Body of pancreas (tissue), 4 donors: ENCODE data around the gene SLC17A5. TPM values are rescaled to one million over a fixed set of nuclear protein-coding genes. Genes with fewer than 3 reads are reported as not detected.

Experiments used
- ATAC-seq: fragments of 150-250 bp; one replicate; pipeline ENCODE4 v1.9.1; 2016
- DNase-seq, 4 donors: peaks; one replicate each; pipeline ENCODE4 v3.0.0-alpha.2; 2019
- H3K27ac ChIP-seq, 4 donors: fragments of 200-600 bp; sonication (generic); 1 replicate in 3 of 4; 2 replicates in 1 of 4; pipeline versions ENCODE4 v1.5.1 to v1.6.1; 2016 to 2019; ENCODE audit warnings: mild to moderate bottlenecking in 1 of 4, mixed read lengths in 1 of 4, moderate library complexity in 1 of 4
- H3K27me3 ChIP-seq, 2 donors: fragments of 200-600 bp; sonication (generic); one replicate each; pipeline ENCODE4 v1.6.0; 2016; ENCODE audit warnings: mild to moderate bottlenecking in 1 of 2
- H3K36me3 ChIP-seq, 2 donors: fragments of 200-600 bp; sonication (generic); replicated peaks in 1 of 2; 2 replicates each; pipeline ENCODE4 v1.5.1; 2016; ENCODE audit warnings: low read depth in 2 of 2; ENCODE audit not compliant: insufficient read depth in 1 of 2
- H3K4me1 ChIP-seq: fragments of 200-600 bp; sonication (generic); one replicate; pipeline ENCODE4 v1.6.0; 2016
- H3K4me3 ChIP-seq, 2 donors: fragments of 200-600 bp; sonication (generic); 1 replicate in 1 of 2; 2 replicates in 1 of 2; pipeline ENCODE4 v1.5.1; 2016 to 2019
- H3K9me3 ChIP-seq, 3 donors: fragments of 200-600 bp; sonication (generic); 1 replicate in 2 of 3; 2 replicates in 1 of 3; pipeline ENCODE4 v1.5.1; 2016
- CTCF ChIP-seq, 7 experiments: fragments of 450-650 bp in 4 of 7; fragments of 200-600 bp in 3 of 7; sonication (generic) in 3 of 7; IDR thresholded peaks; one replicate each; pipeline ENCODE4 v1.5.1; 2016 to 2019; ENCODE audit warnings: antibody characterized with exemption in 7 of 7
- POLR2A ChIP-seq, 3 donors: fragments of 450-650 bp; IDR thresholded peaks; one replicate each; pipeline ENCODE4 v1.6.1; 2016; ENCODE audit warnings: antibody characterized with exemption in 3 of 3, mild to moderate bottlenecking in 2 of 3
- WGBS, 2 donors: methylation state at CpG; one replicate each; pipeline ENCODE4 v1.1.5; 2017; 5-methylcytosine and 5-hydroxymethylcytosine counted together
- intact Hi-C: fragments of 100-400 bp; cut with DNase I; formaldehyde crosslinking; loops from one replicate; pipeline ENCODE4 v1.15.1; 2023
- total RNA-seq, 2 donors: library from RNA; depleted of rRNA; stranded (reverse); fragments of >200 nt; gene quantifications; one replicate each; pipeline ENCODE4 v1.1.0, GENCODE V29; 2016

Gene SLC17A5
- total RNA-seq, 2 donors from 2014 or later: 4.9 to 11.2 TPM

- TF ChIP-seq CTCF (IDR thresholded peaks at IDR 0.05): no peak
- TF ChIP-seq POLR2A (IDR thresholded peaks at IDR 0.05): no peak
- ATAC-seq (no peak), DNase-seq (no peak)
- WGBS, 2 donors: 73 to 80% methylated on average over 2 of the region's 2 CpGs
- peaks cover 9% of the 10 kb centered on the region for H3K4me1 ChIP-seq
- H3K27me3 ChIP-seq: no peaks in the 10 kb centered on the region
- H3K36me3 ChIP-seq: no peaks in the 10 kb centered on the region
- no peaks in the 10 kb centered on the region for H3K9me3 ChIP-seq
- no peak overlapping the region for H3K4me3 ChIP-seq
- peak overlapping the region in 2 of 4 donors; percentile 90 to 98 for H3K27ac ChIP-seq
- intact Hi-C loops: no loop called here
These were observed 1.6 kb upstream of the SLC17A5 start for GRCh38 chr6:73655341-73655917.

GRCh38 chr6:73652637-73653570, 888 bp downstream of the SLC17A5 start:
- Histone ChIP-seq H3K4me3 (peak overlapping the region; percentile 93 to 94), H3K9me3 (no peaks in the 10 kb centered on the region), H3K4me1 (peaks cover 9% of the 10 kb centered on the region), H3K27me3 (no peaks in the 10 kb centered on the region), H3K27ac (peak overlapping the region; percentile 71 to 98 (median 92)), H3K36me3 (no peaks in the 10 kb centered on the region)
- DNase-seq (peak; percentile 56 to 76 (median 64)), ATAC-seq (peak; percentile 58)
- no peak for TF ChIP-seq POLR2A (IDR thresholded peaks at IDR 0.05)
- peak in 6 of 7 experiments; percentile 16 to 55 (median 32) for TF ChIP-seq CTCF (IDR thresholded peaks at IDR 0.05)
- 1% methylated on average over 23 to 27 of the region's 32 CpGs for WGBS, 2 donors
- intact Hi-C loops: no loop called here

GRCh38 chr6:73649783-73650182, 4.0 kb downstream of the SLC17A5 start:
- 62 to 70% methylated on average over 4 of the region's 4 CpGs for WGBS, 2 donors
- Histone ChIP-seq H3K27me3 (no peaks in the 10 kb centered on the region), H3K27ac (no peak overlapping the region), H3K36me3 (no peaks in the 10 kb centered on the region), H3K4me1 (peaks cover 5% of the 10 kb centered on the region), H3K9me3 (no peaks in the 10 kb centered on the region), H3K4me3 (no peak overlapping the region)
- ATAC-seq (no peak), DNase-seq (no peak)
- intact Hi-C loops: no loop called here
- TF ChIP-seq POLR2A (IDR thresholded peaks at IDR 0.05) (no peak), CTCF (IDR thresholded peaks at IDR 0.05) (no peak)

- ATAC-seq (no peak), DNase-seq (no peak)
- Histone ChIP-seq H3K9me3 (no peaks in the 10 kb centered on the region), H3K27me3 (no peaks in the 10 kb centered on the region), H3K4me1 (peaks cover 5% of the 10 kb centered on the region), H3K4me3 (no peak overlapping the region), H3K27ac (no peak overlapping the region), H3K36me3 (no peaks in the 10 kb centered on the region)
- no peak for TF ChIP-seq CTCF (IDR thresholded peaks at IDR 0.05)
- no peak for TF ChIP-seq POLR2A (IDR thresholded peaks at IDR 0.05)
- intact Hi-C loops: no loop called here
These were observed 5.6 kb downstream of the SLC17A5 start for GRCh38 chr6:73648166-73648565.
